ENCODE data around the gene NR4A3. TPM values are rescaled to one million over a fixed set of nuclear protein-coding genes. Genes with fewer than 3 reads are reported as not detected.

Gene NR4A3
- 1.5 to 2.7 TPM (median 2.0 TPM) in 5 replicates for total RNA-seq (2022; extraction: Qiagen RNA extraction)

GRCh38 chr9:99821396-99822108, at the start of gene NR4A3:
Gene NR4A3 (plus strand): TSS chr9:99821885. CDS start chr9:99828043, 6,158 bp downstream.

GRCh38 chr9:99906403-99907207, 84.9 kb downstream of the NR4A3 start, which contains the start of gene STX17:
Gene STX17 (plus strand): TSS chr9:99906654. CDS start chr9:99915240, 8,586 bp downstream.

Other genes starting within 250 kb of the NR4A3 start
- gene STX17, start 84.8 kb downstream of the NR4A3 start, total RNA-seq (2022; extraction: Qiagen RNA extraction) = 7.4 to 11.3 TPM (median 10.4 TPM) in 5 replicates

Measured in A549 treated with dexamethasone at 1 μM for 4 hours (cell line).